Sigmoid colon (tissue), 4 donors: ENCODE results near the gene CTNNA1.

Experiments used
- EP300 ChIP-seq, 4 donors: sonication (generic); formaldehyde crosslinking; IDR thresholded peaks; one replicate each; pipeline ENCODE4 v1.6.1; 2017; ENCODE audit warnings: antibody characterized with exemption in 4 of 4
- POLR2A ChIP-seq, 2 donors: fragments of 450-650 bp; IDR thresholded peaks; one replicate each; pipeline ENCODE4 v1.6.1; 2016; ENCODE audit warnings: antibody characterized with exemption in 2 of 2, mild to moderate bottlenecking in 2 of 2, moderate library complexity in 2 of 2
- POLR2AphosphoS5 ChIP-seq, 4 donors: sonication (generic); formaldehyde crosslinking; IDR thresholded peaks; one replicate each; pipeline ENCODE4 v1.6.1; 2017; ENCODE audit warnings: antibody characterized with exemption in 4 of 4
- TF ChIP-seq, protein P1 (sequence below), 4 experiments: fragments of 450-650 bp in 3 of 4; fragments of 200-600 bp in 1 of 4; IDR thresholded peaks; one replicate each; pipeline ENCODE4 v1.5.1; 2016 to 2019; ENCODE audit warnings: antibody characterized with exemption in 4 of 4, mild to moderate bottlenecking in 3 of 4, moderate library complexity in 2 of 4

DNA sequence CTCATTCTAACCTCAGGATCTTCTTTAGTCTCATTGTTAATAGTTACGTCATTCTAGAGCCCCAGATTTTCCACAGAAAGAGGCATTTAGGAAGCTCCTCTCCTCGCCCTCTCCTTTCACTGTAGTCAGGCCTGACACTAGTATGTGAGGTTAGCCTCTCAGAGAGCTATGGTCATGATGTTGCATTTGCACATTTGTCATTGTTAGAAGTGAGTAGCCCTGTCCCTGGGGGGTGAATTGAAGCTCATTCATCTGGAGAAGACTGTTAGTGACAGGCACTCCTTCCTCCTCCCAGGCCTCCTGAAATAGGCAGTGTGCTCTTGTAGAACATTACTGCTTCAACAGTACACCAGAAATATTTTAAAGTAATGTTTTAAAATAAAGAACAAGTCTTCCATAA lies 148.5 kb downstream of the CTNNA1 start:
- no peak for TF ChIP-seq POLR2A (IDR thresholded peaks at IDR 0.05)
- TF ChIP-seq, protein P1, sequence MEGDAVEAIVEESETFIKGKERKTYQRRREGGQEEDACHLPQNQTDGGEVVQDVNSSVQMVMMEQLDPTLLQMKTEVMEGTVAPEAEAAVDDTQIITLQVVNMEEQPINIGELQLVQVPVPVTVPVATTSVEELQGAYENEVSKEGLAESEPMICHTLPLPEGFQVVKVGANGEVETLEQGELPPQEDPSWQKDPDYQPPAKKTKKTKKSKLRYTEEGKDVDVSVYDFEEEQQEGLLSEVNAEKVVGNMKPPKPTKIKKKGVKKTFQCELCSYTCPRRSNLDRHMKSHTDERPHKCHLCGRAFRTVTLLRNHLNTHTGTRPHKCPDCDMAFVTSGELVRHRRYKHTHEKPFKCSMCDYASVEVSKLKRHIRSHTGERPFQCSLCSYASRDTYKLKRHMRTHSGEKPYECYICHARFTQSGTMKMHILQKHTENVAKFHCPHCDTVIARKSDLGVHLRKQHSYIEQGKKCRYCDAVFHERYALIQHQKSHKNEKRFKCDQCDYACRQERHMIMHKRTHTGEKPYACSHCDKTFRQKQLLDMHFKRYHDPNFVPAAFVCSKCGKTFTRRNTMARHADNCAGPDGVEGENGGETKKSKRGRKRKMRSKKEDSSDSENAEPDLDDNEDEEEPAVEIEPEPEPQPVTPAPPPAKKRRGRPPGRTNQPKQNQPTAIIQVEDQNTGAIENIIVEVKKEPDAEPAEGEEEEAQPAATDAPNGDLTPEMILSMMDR (IDR thresholded peaks at IDR 0.05), result no peak
- no peak for TF ChIP-seq POLR2AphosphoS5 (IDR thresholded peaks at IDR 0.05)
- no peak for TF ChIP-seq EP300 (IDR thresholded peaks at IDR 0.05)
